ENCODE measurements around the gene CMTM2.
"Not testable (repeated sequence)": the region's sequence is repeated elsewhere in the genome, so short reads cannot be mapped to it uniquely, and the experiment has no call there.

CMTM2 gene

GRCh38 chr16:66610111-66610820 lies 31.0 kb downstream of the CMTM2 start:
- no peak for DNase-seq

DNA sequence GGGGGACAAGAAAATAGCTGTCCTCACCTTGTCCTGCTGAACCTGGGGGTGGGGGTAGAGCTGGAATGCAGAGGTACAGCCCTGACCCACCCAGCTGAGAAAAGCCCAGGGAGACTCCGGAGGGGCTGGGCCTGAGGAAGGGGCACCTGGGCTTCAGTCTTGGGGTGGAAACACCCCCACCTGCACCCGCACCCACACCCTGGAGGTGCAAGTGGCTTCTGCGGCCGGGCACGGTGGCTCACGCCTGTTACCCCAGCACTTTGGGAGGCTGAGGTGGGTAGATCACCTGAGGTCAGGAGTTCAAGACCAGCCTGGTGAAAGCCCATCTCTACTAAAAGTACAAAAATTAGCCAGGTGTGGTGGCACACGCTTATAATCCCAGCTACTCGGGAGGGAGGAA lies 32.6 kb downstream of the CMTM2 start:
- not testable (repeated sequence) for DNase-seq

GRCh38 chr16:66612422-66612821 lies 33.2 kb downstream of the CMTM2 start:
- DNase-seq, result no peak

GRCh38 chr16:66614161-66614802 lies 35.0 kb downstream of the CMTM2 start:
- DNase-seq, result no peak

- DNase-seq, result no peak
Measured at GRCh38 chr16:66616169-66616568, 36.9 kb downstream of the CMTM2 start.

GRCh38 chr16:66616592-66616991 lies 37.3 kb downstream of the CMTM2 start:
- no peak for DNase-seq

GRCh38 chr16:66617010-66617434 lies 37.8 kb downstream of the CMTM2 start:
- no peak for DNase-seq

DNA sequence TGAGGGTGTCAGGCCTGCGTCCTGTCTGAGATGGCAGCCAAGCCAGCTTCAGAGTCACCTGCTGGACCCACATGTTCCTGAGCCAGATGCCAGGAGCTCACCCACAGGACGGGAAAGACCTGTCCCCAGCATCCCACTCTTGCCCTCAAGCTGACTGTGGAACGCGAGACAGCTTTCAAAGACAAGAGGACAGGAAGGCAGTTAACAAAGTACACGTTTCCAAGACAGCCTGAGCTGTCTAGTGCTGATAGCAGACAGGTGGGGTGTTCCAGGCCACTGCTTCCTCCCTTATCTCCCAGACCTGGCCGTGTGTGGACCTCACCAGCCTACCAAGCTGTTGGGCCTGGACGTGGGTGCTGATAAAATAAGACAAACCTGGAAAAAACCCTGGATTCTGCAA lies 38.5 kb downstream of the CMTM2 start:
- no peak for DNase-seq

DNA sequence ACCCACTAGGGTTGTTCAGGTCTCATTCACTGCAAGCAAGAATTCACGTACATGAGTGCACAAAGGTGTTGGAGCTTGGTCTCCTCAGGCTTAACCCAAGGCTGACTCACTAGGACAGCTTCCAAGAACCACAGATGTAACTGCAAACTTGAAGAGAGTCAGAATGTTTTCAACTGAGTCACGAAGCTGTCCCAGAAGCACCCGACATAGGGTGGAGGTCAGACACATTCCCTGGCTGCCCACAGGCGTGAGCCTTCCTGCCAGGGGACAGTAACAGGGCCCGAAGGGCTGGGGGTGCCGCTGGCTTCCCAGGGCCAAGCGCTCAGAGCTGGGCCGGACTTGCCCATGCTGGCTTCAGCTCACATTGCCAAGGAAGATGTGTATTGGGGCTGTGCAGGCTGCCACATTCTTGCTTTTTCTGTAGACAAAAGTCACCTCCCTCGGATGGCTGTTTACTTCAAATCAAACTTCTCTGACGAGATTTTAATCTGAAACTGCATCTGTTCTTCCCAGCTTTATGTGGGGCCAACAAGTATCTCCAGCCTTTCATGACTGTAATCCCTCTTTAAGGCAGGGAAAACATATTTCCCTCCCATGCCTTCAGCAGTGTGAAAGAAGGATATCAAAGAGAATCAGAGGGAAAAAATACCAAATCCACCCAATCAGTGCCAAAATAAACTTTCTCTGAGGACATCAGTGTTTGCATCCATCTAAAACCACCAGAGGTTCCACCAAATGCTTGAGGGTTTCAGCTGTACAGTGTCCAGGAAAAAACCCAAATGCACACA lies 39.5 kb downstream of the CMTM2 start:
- no peak for DNase-seq

DNA sequence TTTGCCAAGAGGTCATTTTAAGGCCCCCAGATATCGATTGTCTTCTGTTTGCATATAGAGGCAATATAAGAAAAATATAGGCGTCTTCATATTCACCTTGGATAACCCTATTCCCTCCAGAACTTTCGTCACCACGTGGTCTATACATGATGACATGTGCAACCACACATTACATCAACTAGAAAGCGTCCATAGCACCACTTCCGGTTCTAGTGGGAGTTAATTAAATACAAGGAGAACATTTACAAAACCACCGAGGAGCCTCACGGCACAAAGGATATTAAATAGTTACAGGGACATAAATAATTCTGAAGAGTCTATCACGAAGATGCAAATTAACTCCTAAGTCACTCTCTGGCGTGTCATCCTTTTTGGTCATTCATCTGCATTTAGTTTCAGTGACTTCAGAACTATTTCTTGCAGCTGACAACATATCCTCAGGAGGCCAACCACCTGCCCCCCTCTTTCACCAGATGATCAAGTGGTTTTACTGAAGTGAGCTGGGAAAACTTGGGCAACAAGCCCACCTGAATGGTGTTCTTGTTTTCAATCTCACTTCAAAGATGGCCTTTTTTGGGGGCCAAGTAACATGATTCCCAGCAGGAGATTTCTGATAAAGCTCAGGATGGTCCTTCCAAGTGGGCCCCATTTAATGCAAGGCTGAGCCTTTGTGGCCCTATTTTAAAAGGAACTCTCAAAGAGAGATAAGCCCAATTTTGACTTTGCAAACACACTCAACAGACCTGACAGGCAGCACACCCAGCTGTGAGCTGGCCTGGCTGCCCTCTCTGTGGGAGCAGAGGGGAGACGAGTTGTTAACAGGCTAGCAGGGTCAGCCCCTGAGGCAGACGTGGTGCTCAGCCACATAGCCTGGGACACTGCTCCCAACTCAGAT lies 40.5 kb downstream of the CMTM2 start:
- DNase-seq, result no peak

GRCh38 chr16:66620429-66620795 lies 41.1 kb downstream of the CMTM2 start:
- DNase-seq, result no peak

DNA sequence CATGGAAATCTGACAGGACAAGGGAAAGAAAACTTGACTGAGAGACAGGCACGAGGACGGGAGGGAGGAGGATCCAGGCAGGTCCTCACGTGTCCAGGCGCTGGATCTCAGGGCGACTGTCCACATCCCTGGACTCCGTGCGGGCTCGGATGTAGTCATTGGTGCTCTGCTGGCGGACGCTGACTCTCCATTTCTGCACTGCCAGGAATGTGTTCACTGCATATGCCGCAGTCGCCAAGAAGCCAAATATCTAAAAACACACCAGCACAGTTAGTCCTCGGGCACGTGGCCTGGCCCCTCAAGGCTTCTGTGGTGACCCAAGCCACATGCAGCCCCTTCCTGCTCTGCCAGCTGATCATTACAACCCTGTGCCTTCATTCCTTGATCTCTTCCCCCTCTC lies 42.7 kb downstream of the CMTM2 start:
- DNase-seq, result no peak

DNA sequence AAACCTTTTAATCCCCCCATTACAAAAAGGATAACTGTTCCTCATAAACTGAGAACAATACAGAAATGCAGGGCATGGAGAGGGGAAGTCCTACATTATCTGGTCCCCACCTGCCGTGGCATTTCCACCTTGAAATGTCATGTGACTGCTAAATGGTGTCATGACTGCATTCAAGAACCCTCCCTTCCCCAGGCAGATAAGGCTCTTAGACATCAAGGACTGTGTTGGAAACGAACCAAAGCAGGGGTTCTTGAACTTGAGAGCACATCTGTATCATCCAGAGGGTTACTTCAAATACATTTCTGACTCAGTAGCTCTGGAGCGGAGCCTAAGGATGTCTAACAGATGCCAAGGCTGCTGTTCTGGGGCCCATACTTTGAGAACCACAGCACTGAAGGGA lies 43.6 kb downstream of the CMTM2 start:
- DNase-seq, result no peak

GRCh38 chr16:66623755-66624154 lies 44.5 kb downstream of the CMTM2 start:
- no peak for DNase-seq

DNA sequence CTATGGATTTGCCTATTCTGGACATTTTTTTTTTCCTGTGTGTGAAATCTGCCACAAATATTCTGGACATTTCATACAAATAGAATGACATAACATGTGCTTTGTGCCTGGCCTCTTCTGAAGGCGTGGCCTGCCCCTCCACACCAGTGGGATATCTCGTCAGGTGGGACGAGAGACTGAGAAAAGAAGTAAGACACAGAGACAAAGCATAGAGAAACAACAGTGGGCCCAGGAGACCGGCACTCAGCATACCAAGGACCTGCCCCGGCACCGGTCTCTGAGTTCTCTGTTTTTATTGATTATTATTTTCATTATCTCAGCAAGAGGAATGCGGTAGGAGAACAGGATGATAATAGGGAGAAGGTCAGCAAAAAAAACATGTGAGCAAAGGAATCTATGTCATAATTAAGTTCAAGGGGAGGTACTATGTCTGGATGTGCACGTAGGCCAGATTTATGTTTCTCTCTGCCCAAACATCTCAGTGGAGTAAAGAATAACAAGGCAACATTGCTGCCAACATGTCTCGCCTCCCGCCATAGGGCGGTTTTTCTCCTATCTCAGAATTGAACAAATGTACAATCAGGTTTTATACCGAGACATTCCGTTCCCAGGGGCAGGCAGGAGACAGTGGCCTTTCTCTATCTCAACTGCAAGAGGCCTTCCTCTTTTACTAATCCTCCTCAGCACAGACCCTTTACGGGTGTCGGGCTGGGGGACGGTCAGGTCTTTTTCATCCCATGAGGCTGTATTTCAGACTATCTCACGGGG lies 48.5 kb downstream of the CMTM2 start:
- DNase-seq, result not testable (repeated sequence)

GRCh38 chr16:66629856-66630255 lies 50.6 kb downstream of the CMTM2 start:
- DNase-seq, result no peak

GRCh38 chr16:66630561-66631260 lies 51.4 kb downstream of the CMTM2 start:
- DNase-seq, result not testable (repeated sequence)

DNA sequence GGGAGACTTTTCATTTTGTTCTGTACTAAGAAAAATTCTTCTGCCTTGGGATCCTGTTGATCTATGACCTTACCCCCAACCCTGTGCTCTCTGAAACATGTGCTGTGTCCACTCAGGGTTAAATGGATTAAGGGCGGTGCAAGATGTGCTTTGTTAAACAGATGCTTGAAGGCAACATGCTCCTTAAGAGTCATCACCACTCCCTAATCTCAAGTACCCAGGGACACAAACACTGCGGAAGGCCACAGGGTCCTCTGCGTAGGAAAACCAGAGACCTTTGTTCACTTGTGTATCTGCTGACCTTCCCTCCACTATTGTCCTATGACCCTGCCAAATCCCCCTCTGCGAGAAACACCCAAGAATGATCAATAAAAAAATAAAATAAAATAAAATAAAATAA lies 52.3 kb downstream of the CMTM2 start:
- DNase-seq, result not testable (repeated sequence)

- no peak for DNase-seq
Measured at GRCh38 chr16:66634527-66635196, 55.4 kb downstream of the CMTM2 start.

GRCh38 chr16:66635406-66635805 lies 56.1 kb downstream of the CMTM2 start:
- DNase-seq, result no peak

DNA sequence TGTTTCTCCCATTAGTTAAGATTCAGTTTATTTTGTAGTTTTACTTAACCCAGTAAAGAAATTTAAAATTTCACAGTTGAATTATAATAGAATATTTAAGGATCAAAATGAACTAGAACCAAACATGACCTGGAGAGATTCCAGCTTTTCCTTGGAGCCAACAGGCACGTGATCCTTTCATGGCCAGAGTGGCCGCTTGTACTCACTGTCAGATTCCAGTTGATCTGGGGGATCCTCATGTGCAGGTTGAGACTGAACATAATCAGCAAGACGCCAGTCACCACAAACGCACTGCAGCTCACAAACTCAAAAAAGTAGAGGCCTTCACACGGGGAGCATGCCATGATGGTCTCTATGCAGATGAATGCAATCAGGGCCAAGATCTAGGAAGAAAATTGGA lies 56.9 kb downstream of the CMTM2 start:
- no peak for DNase-seq

All from T-helper 9 cell (primary cell).